ENCODE results near the gene CDX1.

CDX1 gene

GRCh38 chr5:150181027-150181426 lies 14.4 kb downstream of the CDX1 start:
- POLR2A ChIA-PET = no interaction called here
- CTCF ChIA-PET = interaction anchor here (0.7 to 2.0 kb wide), 2 partner anchors 19 to 540 kb away, joined by 3 to 4 read pairs; no protein-coding TSS in a partner anchor
- no peak for DNase-seq (ENCODE audit: extremely low spot score)
- TF ChIP-seq SP1 (IDR thresholded peaks at IDR 0.05) (no peak), HDGF (IDR thresholded peaks at IDR 0.05; ENCODE audit: borderline replicate concordance) (no peak), PKNOX1 (IDR thresholded peaks at IDR 0.05) (no peak), FOXM1 (IDR thresholded peaks at IDR 0.05; ENCODE audit: borderline replicate concordance) (no peak), TARDBP (IDR thresholded peaks at IDR 0.05) (no peak), ELF4 (IDR thresholded peaks at IDR 0.05) (no peak), NFRKB (IDR thresholded peaks at IDR 0.05) (no peak), BHLHE40 (IDR thresholded peaks at IDR 0.05; ENCODE audit: borderline replicate concordance) (no peak), FOXK2 (IDR thresholded peaks at IDR 0.05) (no peak), FOXA1 (IDR thresholded peaks at IDR 0.05) (no peak), ZNF384 (IDR thresholded peaks at IDR 0.05) (no peak), LEF1 (IDR thresholded peaks at IDR 0.05; ENCODE audit: borderline replicate concordance) (no peak)

- CTCF ChIA-PET = interaction anchor here (2.0 kb wide), 1 partner anchor 20 kb away, joined by 4 read pairs; no protein-coding TSS in a partner anchor
- POLR2A ChIA-PET = no interaction called here
- DNase-seq (ENCODE audit: extremely low spot score) = no peak
- TF ChIP-seq L3MBTL2 (conservative IDR thresholded peaks at IDR 0.05) = no peak
- no peak for TF ChIP-seq ZNF384 (IDR thresholded peaks at IDR 0.05)
- TF ChIP-seq SP1 (IDR thresholded peaks at IDR 0.05) = no peak
- no peak for TF ChIP-seq BHLHE40 (IDR thresholded peaks at IDR 0.05; ENCODE audit: borderline replicate concordance)
- no peak for TF ChIP-seq LEF1 (IDR thresholded peaks at IDR 0.05; ENCODE audit: borderline replicate concordance)
- no peak for TF ChIP-seq SUZ12 (IDR thresholded peaks at IDR 0.05)
- no peak for TF ChIP-seq HDGF (IDR thresholded peaks at IDR 0.05; ENCODE audit: borderline replicate concordance)
- no peak for TF ChIP-seq ELF4 (IDR thresholded peaks at IDR 0.05)
- TF ChIP-seq TARDBP (IDR thresholded peaks at IDR 0.05) = no peak
- no peak for TF ChIP-seq CTBP1 (IDR thresholded peaks at IDR 0.05; ENCODE audit: borderline replicate concordance)
- TF ChIP-seq FOXA1 (IDR thresholded peaks at IDR 0.05) = no peak
- TF ChIP-seq ARNT (IDR thresholded peaks at IDR 0.05) = no peak
- TF ChIP-seq FOXM1 (IDR thresholded peaks at IDR 0.05; ENCODE audit: borderline replicate concordance) = no peak
- no peak for TF ChIP-seq PKNOX1 (IDR thresholded peaks at IDR 0.05)
- TF ChIP-seq NFRKB (IDR thresholded peaks at IDR 0.05) = no peak
- TF ChIP-seq FOXK2 (IDR thresholded peaks at IDR 0.05) = no peak
Measured at GRCh38 chr5:150181766-150182545, 15.4 kb downstream of the CDX1 start.

GRCh38 chr5:150182774-150183173 lies 16.2 kb downstream of the CDX1 start:
- ChIA-PET POLR2A (no interaction called here), CTCF (no interaction called here)
- no peak for DNase-seq (ENCODE audit: extremely low spot score)
- no peak for TF ChIP-seq LEF1 (IDR thresholded peaks at IDR 0.05; ENCODE audit: borderline replicate concordance)
- no peak for TF ChIP-seq FOXK2 (IDR thresholded peaks at IDR 0.05)
- TF ChIP-seq FOXM1 (IDR thresholded peaks at IDR 0.05; ENCODE audit: borderline replicate concordance) = no peak
- TF ChIP-seq SP1 (IDR thresholded peaks at IDR 0.05) = no peak
- TF ChIP-seq TARDBP (IDR thresholded peaks at IDR 0.05) = no peak
- TF ChIP-seq ZNF384 (IDR thresholded peaks at IDR 0.05) = no peak
- TF ChIP-seq HDGF (IDR thresholded peaks at IDR 0.05; ENCODE audit: borderline replicate concordance) = no peak
- no peak for TF ChIP-seq NFRKB (IDR thresholded peaks at IDR 0.05)
- no peak for TF ChIP-seq ARNT (IDR thresholded peaks at IDR 0.05)
- TF ChIP-seq ELF4 (IDR thresholded peaks at IDR 0.05) = no peak
- TF ChIP-seq BHLHE40 (IDR thresholded peaks at IDR 0.05; ENCODE audit: borderline replicate concordance) = no peak
- no peak for TF ChIP-seq SUZ12 (IDR thresholded peaks at IDR 0.05)
- no peak for TF ChIP-seq L3MBTL2 (conservative IDR thresholded peaks at IDR 0.05)
- no peak for TF ChIP-seq PKNOX1 (IDR thresholded peaks at IDR 0.05)
- TF ChIP-seq FOXA1 (IDR thresholded peaks at IDR 0.05) = no peak
- TF ChIP-seq CTBP1 (IDR thresholded peaks at IDR 0.05; ENCODE audit: borderline replicate concordance) = no peak

GRCh38 chr5:150183436-150183835 lies 16.9 kb downstream of the CDX1 start:
- DNase-seq (ENCODE audit: extremely low spot score) = no peak
- TF ChIP-seq L3MBTL2 (conservative IDR thresholded peaks at IDR 0.05) = no peak
- TF ChIP-seq NFRKB (IDR thresholded peaks at IDR 0.05) = no peak
- TF ChIP-seq PKNOX1 (IDR thresholded peaks at IDR 0.05) = no peak
- ChIA-PET CTCF (no interaction called here), POLR2A (no interaction called here)

GRCh38 chr5:150184006-150184405 lies 17.4 kb downstream of the CDX1 start:
- no peak for TF ChIP-seq CTBP1 (IDR thresholded peaks at IDR 0.05; ENCODE audit: borderline replicate concordance)
- TF ChIP-seq ZNF384 (IDR thresholded peaks at IDR 0.05) = no peak
- no peak for TF ChIP-seq PKNOX1 (IDR thresholded peaks at IDR 0.05)
- no peak for TF ChIP-seq LEF1 (IDR thresholded peaks at IDR 0.05; ENCODE audit: borderline replicate concordance)
- TF ChIP-seq SP1 (IDR thresholded peaks at IDR 0.05) = no peak
- no peak for TF ChIP-seq BHLHE40 (IDR thresholded peaks at IDR 0.05; ENCODE audit: borderline replicate concordance)
- no peak for TF ChIP-seq ARNT (IDR thresholded peaks at IDR 0.05)
- no peak for TF ChIP-seq ELF4 (IDR thresholded peaks at IDR 0.05)
- no peak for DNase-seq (ENCODE audit: extremely low spot score)
- CTCF ChIA-PET = no interaction called here
- POLR2A ChIA-PET = no interaction called here
